Activated CD4-positive, alpha-beta T cell treated with anti-CD3 and anti-CD28 coated beads, Interleukin-10, Interleukin-2, amounts not matched to agents 100 ng/mL and 50 ng/mL, durations not matched to agents 16 hours and 8 hours (primary cell): ENCODE measurements around the gene GRM8.
"Not testable (repeated sequence)": the region's sequence is repeated elsewhere in the genome, so short reads cannot be mapped to it uniquely, and the experiment has no call there.

Source experiments
- DNase-seq: peaks from one replicate; pipeline ENCODE4 v3.0.0-alpha.2; 2020

The GRM8 gene

GRCh38 chr7:126702242-126703016, 550.3 kb downstream of the GRM8 start:
- no peak for DNase-seq

GRCh38 chr7:126700807-126701604, 551.7 kb downstream of the GRM8 start:
- DNase-seq, result peak; percentile 94

- DNase-seq, result no peak
These were observed 553.0 kb downstream of the GRM8 start for GRCh38 chr7:126699707-126700106.

GRCh38 chr7:126698909-126699308, 553.8 kb downstream of the GRM8 start:
- no peak for DNase-seq

GRCh38 chr7:126698446-126698845, 554.3 kb downstream of the GRM8 start:
- DNase-seq, result no peak

GRCh38 chr7:126696256-126697038, 556.3 kb downstream of the GRM8 start:
- no peak for DNase-seq

GRCh38 chr7:126690848-126691751, 561.6 kb downstream of the GRM8 start:
- DNase-seq, result no peak

GRCh38 chr7:126690104-126690503, 562.6 kb downstream of the GRM8 start:
- DNase-seq, result no peak

- DNase-seq, result no peak
These were observed 563.7 kb downstream of the GRM8 start for GRCh38 chr7:126689037-126689436.

GRCh38 chr7:126686474-126686873, 566.3 kb downstream of the GRM8 start:
- DNase-seq, result no peak

GRCh38 chr7:126685596-126685995, 567.1 kb downstream of the GRM8 start:
- no peak for DNase-seq

- DNase-seq, result no peak
These were observed 567.6 kb downstream of the GRM8 start for GRCh38 chr7:126685018-126685573.

GRCh38 chr7:126682176-126682575, 570.6 kb downstream of the GRM8 start:
- no peak for DNase-seq

GRCh38 chr7:126668762-126669161, 584.0 kb downstream of the GRM8 start:
- DNase-seq, result not testable (repeated sequence)

GRCh38 chr7:126668367-126668752, 584.4 kb downstream of the GRM8 start:
- no peak for DNase-seq

- DNase-seq, result no peak
These were observed 584.9 kb downstream of the GRM8 start for GRCh38 chr7:126667742-126668366.

- DNase-seq, result no peak
These were observed 589.9 kb downstream of the GRM8 start for GRCh38 chr7:126662856-126663255.

GRCh38 chr7:126659124-126659523, 593.6 kb downstream of the GRM8 start:
- DNase-seq, result no peak

GRCh38 chr7:126658684-126659083, 594.1 kb downstream of the GRM8 start:
- no peak for DNase-seq

GRCh38 chr7:126657599-126658358, 595.0 kb downstream of the GRM8 start:
- no peak for DNase-seq

- no peak for DNase-seq
These were observed 595.6 kb downstream of the GRM8 start for GRCh38 chr7:126657137-126657536.
